Sigmoid colon (tissue), 7 donors: ENCODE results near the gene RAG2. TPM values are rescaled to one million over a fixed set of nuclear protein-coding genes. Genes with fewer than 3 reads are reported as not detected.
"Not testable (repeated sequence)": the region's sequence is repeated elsewhere in the genome, so short reads cannot be mapped to it uniquely, and the experiment has no call there.

Source experiments
- DNase-seq: peaks from one replicate; pipeline ENCODE4 v3.0.0-alpha.2; 2019
- H3K27ac ChIP-seq, 4 donors: fragments of 200-600 bp; sonication (generic); one replicate each; pipeline ENCODE4 v1.5.1; 2016 to 2019; ENCODE audit warnings: mild to moderate bottlenecking in 1 of 4
- H3K27me3 ChIP-seq, 3 donors: fragments of 200-600 bp; sonication (generic); one replicate each; pipeline ENCODE4 v1.5.1; 2019; ENCODE audit warnings: mild to moderate bottlenecking in 1 of 3
- H3K36me3 ChIP-seq, 4 donors: fragments of 200-600 bp; sonication (generic); one replicate each; pipeline ENCODE4 v1.5.1; 2016 to 2019
- H3K4me1 ChIP-seq, 4 donors: fragments of 200-600 bp; sonication (generic); one replicate each; pipeline ENCODE4 v1.5.1; 2017 to 2019
- H3K4me3 ChIP-seq, 4 donors: fragments of 200-600 bp; sonication (generic); one replicate each; pipeline ENCODE4 v1.5.1; 2017 to 2019; ENCODE audit warnings: mild to moderate bottlenecking in 2 of 4, moderate library complexity in 1 of 4
- H3K9me3 ChIP-seq, 4 donors: fragments of 200-600 bp in 3 of 4; sonication (generic) in 3 of 4; one replicate each; pipeline versions ENCODE4 v1.5.1 to v1.6.1; 2013 to 2019
- EP300 ChIP-seq, 4 donors: sonication (generic); formaldehyde crosslinking; IDR thresholded peaks; one replicate each; pipeline ENCODE4 v1.6.1; 2017; ENCODE audit warnings: antibody characterized with exemption in 4 of 4
- POLR2A ChIP-seq, 2 donors: fragments of 450-650 bp; IDR thresholded peaks; one replicate each; pipeline ENCODE4 v1.6.1; 2016; ENCODE audit warnings: antibody characterized with exemption in 2 of 2, mild to moderate bottlenecking in 2 of 2, moderate library complexity in 2 of 2
- POLR2AphosphoS5 ChIP-seq, 4 donors: sonication (generic); formaldehyde crosslinking; IDR thresholded peaks; one replicate each; pipeline ENCODE4 v1.6.1; 2017; ENCODE audit warnings: antibody characterized with exemption in 4 of 4
- WGBS, 2 donors: extraction: QIAGEN DNeasy Blood & Tissue Kit; methylation state at CpG; one replicate each; pipeline ENCODE4 v1.1.7; 2013; 5-methylcytosine and 5-hydroxymethylcytosine counted together
- intact Hi-C: fragments of 100-400 bp; cut with DNase I; formaldehyde crosslinking; loops from one replicate; pipeline ENCODE4 v1.15.1; 2023
- polyA plus RNA-seq, 3 donors: library from polyadenylated mRNA; stranded (reverse); fragments of 200-250 nt; gene quantifications; one replicate each; pipeline ENCODE4 v1.2.3, GENCODE V29; 2013
- total RNA-seq, 4 donors: library from RNA; depleted of rRNA; stranded (reverse); fragments of >200 nt; gene quantifications; one replicate each; pipeline ENCODE4 v1.1.0, GENCODE V29; 2016
- TF ChIP-seq, protein P1 (sequence below), 4 experiments: fragments of 450-650 bp in 3 of 4; fragments of 200-600 bp in 1 of 4; IDR thresholded peaks; one replicate each; pipeline ENCODE4 v1.5.1; 2016 to 2019; ENCODE audit warnings: antibody characterized with exemption in 4 of 4, mild to moderate bottlenecking in 3 of 4, moderate library complexity in 2 of 4
- donor health status: healthy with polysubstance abuse.
- donor health status: Bipolar disorder and iron deficiency.
- donor health status: healthy.

The RAG2 gene
- total and polyA plus RNA-seq, 7 donors, result not detected

DNA sequence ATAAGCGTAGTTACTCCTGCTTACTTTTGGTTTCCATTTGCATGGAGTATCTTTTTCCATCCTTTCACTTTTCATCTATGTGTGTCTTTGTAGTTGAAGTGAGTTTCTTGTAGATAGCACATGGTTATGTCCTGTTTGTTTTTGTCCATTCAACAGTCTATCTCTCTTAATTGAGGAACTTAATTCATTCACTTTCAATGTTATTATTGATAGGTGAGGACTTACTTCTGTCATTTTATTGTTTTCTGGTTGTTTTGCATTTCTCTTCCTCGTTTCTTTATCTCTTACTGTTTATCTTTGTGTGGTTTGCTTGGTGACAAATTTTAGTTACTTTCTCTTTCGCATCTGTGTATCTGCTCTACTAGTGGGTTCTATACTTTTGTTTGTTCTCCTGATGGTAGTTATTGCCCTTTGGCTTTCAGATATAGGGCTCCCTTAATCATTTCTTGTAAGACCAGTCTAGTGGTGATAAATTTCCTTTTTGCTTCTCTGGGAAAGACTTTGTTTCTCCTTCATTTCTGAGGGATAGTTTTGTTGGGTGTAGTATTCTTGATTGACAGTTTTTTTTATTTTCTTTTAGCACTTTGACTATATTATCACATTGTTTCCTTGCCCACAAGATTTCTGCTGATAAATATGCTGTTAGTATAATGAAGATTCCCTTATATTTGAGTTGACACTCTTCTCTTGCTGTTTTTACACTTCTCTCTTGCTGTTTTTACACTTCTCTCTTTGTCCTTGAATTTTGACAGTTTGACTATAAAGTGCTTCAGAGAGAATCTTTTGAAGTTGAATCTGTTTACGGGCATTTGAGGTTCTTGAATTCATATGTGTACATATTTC is 39.2 kb downstream of the RAG2 start:
- H3K27ac ChIP-seq, result no peak overlapping the region
- intact Hi-C loops, result no loop called here
- WGBS, 2 donors, result 30 to 43% methylated on average over 4 of the region's 4 CpGs

DNA sequence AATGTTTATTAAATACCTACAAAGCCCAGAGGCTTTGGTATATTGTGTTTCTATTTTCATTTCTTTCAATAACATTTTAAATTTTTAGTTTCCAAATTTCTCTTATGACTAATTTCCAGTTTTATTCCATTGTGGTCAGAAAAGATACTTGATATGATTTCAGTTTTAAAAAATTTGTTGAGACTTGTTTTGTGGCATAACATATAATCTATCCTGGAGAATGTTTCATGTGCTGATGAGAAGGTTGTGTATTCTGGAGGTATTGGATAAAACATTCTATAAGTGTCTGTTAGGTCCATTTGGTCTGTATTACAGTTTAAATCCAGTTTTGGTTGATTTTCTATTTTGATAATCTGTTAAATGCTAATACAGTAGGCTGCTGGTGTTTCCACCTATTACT is 40.0 kb downstream of the RAG2 start:
- no peak for TF ChIP-seq EP300 (IDR thresholded peaks at IDR 0.05)
- Histone ChIP-seq H3K27me3 (no peaks in the 10 kb centered on the region), H3K4me1 (no peaks in the 10 kb centered on the region), H3K27ac (no peak overlapping the region), H3K9me3 (peaks cover 0 to 4% (median 0%) of the 10 kb centered on the region in 4 donors), H3K36me3 (no peaks in the 10 kb centered on the region), H3K4me3 (no peak overlapping the region)
- intact Hi-C loops, result no loop called here
- no peak for DNase-seq

More for the DNA sequence above, 39.2 kb downstream of the RAG2 start:
- H3K4me1 ChIP-seq, result no peaks in the 10 kb centered on the region
- no peak overlapping the region for H3K4me3 ChIP-seq
- no peaks in the 10 kb centered on the region for H3K27me3 ChIP-seq
- TF ChIP-seq, protein P1, sequence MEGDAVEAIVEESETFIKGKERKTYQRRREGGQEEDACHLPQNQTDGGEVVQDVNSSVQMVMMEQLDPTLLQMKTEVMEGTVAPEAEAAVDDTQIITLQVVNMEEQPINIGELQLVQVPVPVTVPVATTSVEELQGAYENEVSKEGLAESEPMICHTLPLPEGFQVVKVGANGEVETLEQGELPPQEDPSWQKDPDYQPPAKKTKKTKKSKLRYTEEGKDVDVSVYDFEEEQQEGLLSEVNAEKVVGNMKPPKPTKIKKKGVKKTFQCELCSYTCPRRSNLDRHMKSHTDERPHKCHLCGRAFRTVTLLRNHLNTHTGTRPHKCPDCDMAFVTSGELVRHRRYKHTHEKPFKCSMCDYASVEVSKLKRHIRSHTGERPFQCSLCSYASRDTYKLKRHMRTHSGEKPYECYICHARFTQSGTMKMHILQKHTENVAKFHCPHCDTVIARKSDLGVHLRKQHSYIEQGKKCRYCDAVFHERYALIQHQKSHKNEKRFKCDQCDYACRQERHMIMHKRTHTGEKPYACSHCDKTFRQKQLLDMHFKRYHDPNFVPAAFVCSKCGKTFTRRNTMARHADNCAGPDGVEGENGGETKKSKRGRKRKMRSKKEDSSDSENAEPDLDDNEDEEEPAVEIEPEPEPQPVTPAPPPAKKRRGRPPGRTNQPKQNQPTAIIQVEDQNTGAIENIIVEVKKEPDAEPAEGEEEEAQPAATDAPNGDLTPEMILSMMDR (IDR thresholded peaks at IDR 0.05), result no peak
- no peak for TF ChIP-seq POLR2AphosphoS5 (IDR thresholded peaks at IDR 0.05)
- TF ChIP-seq POLR2A (IDR thresholded peaks at IDR 0.05), result no peak
- TF ChIP-seq EP300 (IDR thresholded peaks at IDR 0.05), result no peak
- peaks cover 0 to 4% (median 0%) of the 10 kb centered on the region in 4 donors for H3K9me3 ChIP-seq
- no peak for DNase-seq
- H3K36me3 ChIP-seq, result no peaks in the 10 kb centered on the region

DNA sequence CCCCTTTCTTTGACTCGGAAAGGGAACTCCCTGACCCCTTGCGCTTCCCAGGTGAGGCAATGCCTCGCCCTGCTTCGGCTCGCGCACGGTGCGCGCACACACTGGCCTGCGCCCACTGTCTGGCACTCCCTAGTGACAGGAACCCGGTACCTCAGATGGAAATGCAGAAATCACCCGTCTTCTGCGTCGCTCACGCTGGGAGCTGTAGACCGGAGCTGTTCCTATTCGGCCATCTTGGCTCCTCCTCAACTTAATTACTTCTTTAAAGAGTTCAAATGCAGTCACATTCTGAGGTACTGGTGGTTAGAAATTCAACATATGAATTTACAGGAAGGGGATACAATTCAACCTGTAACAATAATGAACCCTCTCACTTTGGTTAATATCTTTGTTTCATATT is 40.6 kb downstream of the RAG2 start:
- intact Hi-C loops, H3K9me3 ChIP-seq, H3K4me3 ChIP-seq, DNase-seq, H3K36me3 ChIP-seq, H3K27ac ChIP-seq, H3K27me3 ChIP-seq, H3K4me1 ChIP-seq: not testable (repeated sequence)
- 97 to 98% methylated on average over 15 of the region's 17 CpGs for WGBS, 2 donors

DNA sequence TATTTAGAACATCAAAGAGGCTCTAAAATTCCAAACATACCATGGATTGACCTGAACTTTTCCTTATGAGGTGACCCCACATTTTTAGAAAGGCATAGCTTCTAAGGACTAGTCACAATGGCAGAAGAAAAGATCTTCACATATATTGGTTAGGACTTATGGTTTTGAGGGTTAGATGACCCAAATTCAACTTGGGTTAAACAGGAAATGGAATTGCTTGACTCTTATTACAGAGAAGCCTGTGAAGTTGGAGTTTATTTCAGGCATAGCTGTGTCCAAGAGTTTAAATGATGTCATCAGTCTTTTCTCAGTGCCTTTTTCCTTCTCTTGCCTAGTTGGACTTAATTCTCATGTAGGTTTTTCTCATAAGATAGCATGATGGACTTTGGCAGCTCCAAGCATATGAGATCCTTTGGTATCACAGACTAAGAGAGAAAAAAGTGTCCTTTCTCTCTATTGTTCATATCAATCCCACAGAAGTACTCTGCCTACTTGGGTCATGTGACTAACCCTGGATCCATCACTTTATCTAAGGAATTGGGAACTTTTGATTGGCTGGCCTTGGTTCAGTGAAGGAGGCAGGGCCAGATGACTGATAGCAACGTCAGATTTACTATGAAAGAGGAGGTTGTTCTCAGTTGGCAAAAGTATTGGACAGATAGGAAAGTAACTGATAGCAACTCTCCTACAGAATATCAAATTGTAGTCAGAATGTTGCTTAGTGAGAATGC is 47.5 kb downstream of the RAG2 start:
- H3K9me3 ChIP-seq, result no peaks in the 10 kb centered on the region
- WGBS, 2 donors, result 13 to 60% methylated on average over 1 of the region's 1 CpG
- TF ChIP-seq EP300 (IDR thresholded peaks at IDR 0.05) (no peak), POLR2AphosphoS5 (IDR thresholded peaks at IDR 0.05) (no peak), POLR2A (IDR thresholded peaks at IDR 0.05) (no peak)
- TF ChIP-seq, protein P1 (IDR thresholded peaks at IDR 0.05), result no peak
- no peak overlapping the region for H3K27ac ChIP-seq
- no peaks in the 10 kb centered on the region for H3K36me3 ChIP-seq
- DNase-seq, result no peak
- no peaks in the 10 kb centered on the region for H3K4me1 ChIP-seq
- H3K27me3 ChIP-seq, result no peaks in the 10 kb centered on the region
- intact Hi-C loops, result no loop called here
- no peak overlapping the region for H3K4me3 ChIP-seq

Other genes starting within 250 kb of the RAG2 start
- 10 to 100 TPM; 10.3 to 15.5 (median 12.4) TPM for gene TRAF6, start 88.0 kb downstream of the RAG2 start, total RNA-seq
- gene TRAF6, start 88.0 kb downstream of the RAG2 start, polyA plus RNA-seq, result 1 to 10 TPM; 3.6 to 6.7 (median 4.2) TPM
- gene RAG1, start 30.2 kb downstream of the RAG2 start, total RNA-seq, result under 1 TPM; 0.41 to 0.83 (median 0.69) TPM
- 1 to 10 TPM in 1 of 3 donors, under 1 TPM in 2; 0.22 to 1.6 (median 0.60) TPM for gene RAG1, start 30.2 kb downstream of the RAG2 start, polyA plus RNA-seq
- gene IFTAP, start 3.7 kb downstream of the RAG2 start, total RNA-seq, result 10 to 100 TPM; 38.5 to 77.3 (median 55.3) TPM
- gene IFTAP, start 3.7 kb downstream of the RAG2 start, polyA plus RNA-seq, result 10 to 100 TPM; 12.7 to 28.8 (median 19.9) TPM